OCI-LY1 (cell line): ENCODE results near the gene HLA-DPA1.

Source experiments
- H2AFZ ChIP-seq: fragments of 200-600 bp; sonication (generic), shearing (Covaris generic); 2 replicates; pipeline ENCODE4 v1.6.0; 2014; ENCODE audit warnings: antibody characterized with exemption, mild to moderate bottlenecking, low read length
- H3F3A ChIP-seq: fragments of 200-600 bp; sonication (generic), shearing (Covaris generic); 2 replicates; pipeline ENCODE4 v1.6.0; 2014; ENCODE audit warnings: mild to moderate bottlenecking, antibody characterized with exemption, low read length, moderate library complexity; ENCODE audit not compliant: insufficient read depth
- H3K27ac ChIP-seq: fragments of 200-600 bp; sonication (generic); 2 replicates; pipeline ENCODE4 v1.5.1; 2014; ENCODE audit warnings: low read length, mixed run types, mild to moderate bottlenecking, low read depth; ENCODE audit not compliant: poor library complexity, severe bottlenecking
- H3K27me3 ChIP-seq: fragments of 200-600 bp; sonication (generic); 2 replicates; pipeline ENCODE4 v1.6.0; 2014; ENCODE audit warnings: antibody characterized with exemption, mild to moderate bottlenecking, low read length, moderate library complexity; ENCODE audit not compliant: insufficient read depth
- H3K36me3 ChIP-seq: fragments of 200-600 bp; sonication (generic); 2 replicates; pipeline ENCODE4 v1.6.1; 2014; ENCODE audit warnings: mild to moderate bottlenecking, antibody characterized with exemption, low read length, moderate library complexity, mixed read lengths; ENCODE audit not compliant: insufficient read depth
- H3K4me1 ChIP-seq: fragments of 200-600 bp; sonication (generic); 2 replicates; pipeline ENCODE4 v1.5.1; 2014; ENCODE audit warnings: mild to moderate bottlenecking, low read length, moderate library complexity; ENCODE audit not compliant: insufficient read depth, severe bottlenecking
- H3K4me2 ChIP-seq: fragments of 200-600 bp; sonication (generic), shearing (Covaris generic); 2 replicates; pipeline ENCODE4 v1.6.1; 2014; ENCODE audit warnings: low read length
- H3K4me3 ChIP-seq: fragments of 200-600 bp; sonication (generic); 2 replicates; pipeline ENCODE4 v1.5.1; 2014; ENCODE audit warnings: low read length, low read depth, mild to moderate bottlenecking, mixed read lengths; ENCODE audit not compliant: poor library complexity, severe bottlenecking
- H3K79me2 ChIP-seq: fragments of 200-600 bp; shearing (Covaris generic); 2 replicates; pipeline ENCODE4 v1.6.1; 2016; ENCODE audit warnings: mixed run types, low read length, mixed read lengths; ENCODE audit not compliant: insufficient read depth
- H3K9ac ChIP-seq: fragments of 200-600 bp; sonication (generic), shearing (Covaris generic); 2 replicates; pipeline ENCODE4 v1.6.1; 2014; ENCODE audit warnings: mild to moderate bottlenecking, low read length, mixed read lengths
- H3K9me2 ChIP-seq: fragments of 200-600 bp; sonication (generic), shearing (Covaris generic); 2 replicates; pipeline ENCODE4 v1.6.1; 2014; ENCODE audit warnings: low read depth, mild to moderate bottlenecking, low read length, mixed read lengths
- H3K9me3 ChIP-seq: fragments of 200-600 bp; shearing (Covaris generic); 2 replicates; pipeline ENCODE4 v1.6.1; 2014; ENCODE audit warnings: low read length, mixed read lengths
- H4K20me1 ChIP-seq: fragments of 200-600 bp; sonication (generic), shearing (Covaris generic); 2 replicates; pipeline ENCODE4 v1.6.0; 2016; ENCODE audit warnings: mild to moderate bottlenecking, low read length; ENCODE audit not compliant: insufficient read depth
- EZH2 ChIP-seq: fragments of 200-600 bp; sonication (generic), shearing (Covaris generic); IDR thresholded peaks from 2 replicates; pipeline ENCODE4 v1.8.0; 2017; ENCODE audit warnings: borderline replicate concordance, mixed run types, mild to moderate bottlenecking, antibody characterized with exemption, low read length, moderate library complexity, mixed read lengths
- TF ChIP-seq, protein P1 (sequence below): fragments of 200-600 bp; sonication (generic), shearing (Covaris generic); IDR thresholded peaks from 2 replicates; pipeline ENCODE4 v1.5.1; 2017; ENCODE audit warnings: mild to moderate bottlenecking, antibody characterized with exemption, low read length, moderate library complexity, mixed read lengths

HLA-DPA1 gene

DNA sequence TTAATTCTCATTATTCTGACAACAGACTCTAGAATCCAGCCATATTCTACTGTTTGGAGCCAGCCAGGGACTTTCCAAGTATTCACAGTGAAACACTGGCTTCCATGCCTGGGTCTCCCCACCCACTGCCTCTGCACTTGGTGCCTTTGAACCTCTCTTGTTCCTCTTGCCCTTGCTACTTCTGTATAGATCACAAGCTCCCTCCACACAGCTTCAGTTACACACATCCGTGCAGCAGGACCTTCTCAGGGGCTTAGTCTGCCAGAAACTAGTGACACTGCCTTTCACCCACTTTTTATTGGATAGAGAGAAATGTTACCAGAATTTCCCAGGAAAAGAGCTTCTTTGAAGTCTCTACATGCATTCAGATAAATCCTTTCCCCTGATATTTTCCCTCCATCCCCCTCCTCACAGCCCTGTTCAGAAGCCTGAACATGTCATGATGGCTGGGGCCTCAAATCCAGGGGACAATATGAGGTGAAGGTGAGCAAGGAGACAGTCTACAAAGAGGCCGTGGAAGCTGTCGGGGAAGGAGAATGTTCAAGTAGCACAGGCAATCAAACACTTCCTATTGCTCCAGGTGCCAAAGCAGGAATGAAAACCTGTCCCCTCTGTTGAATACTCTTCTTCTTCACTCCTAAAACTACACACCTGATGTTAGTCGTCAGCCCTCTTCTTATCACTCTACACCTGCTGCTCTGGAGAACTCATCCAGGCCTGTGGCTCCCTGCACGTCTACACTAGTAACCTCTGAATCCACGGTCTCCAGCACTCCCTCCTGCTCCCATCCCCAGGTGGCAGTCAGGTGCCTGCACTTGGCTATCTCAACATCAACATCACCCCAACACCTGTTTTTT is 43.9 kb downstream of the HLA-DPA1 start:
- no peaks in the 10 kb centered on the region for H3K9me3 ChIP-seq
- H3K4me2 ChIP-seq, result no peak overlapping the region
- no peak overlapping the region for H2AFZ ChIP-seq

GRCh38 chr6:33028220-33028849 is 45.1 kb downstream of the HLA-DPA1 start:
- no peaks in the 10 kb centered on the region for H3K27me3 ChIP-seq
- no peak overlapping the region for H3K4me3 ChIP-seq
- no peak overlapping the region for H2AFZ ChIP-seq
- TF ChIP-seq EZH2, result no peak
- TF ChIP-seq, protein P1, sequence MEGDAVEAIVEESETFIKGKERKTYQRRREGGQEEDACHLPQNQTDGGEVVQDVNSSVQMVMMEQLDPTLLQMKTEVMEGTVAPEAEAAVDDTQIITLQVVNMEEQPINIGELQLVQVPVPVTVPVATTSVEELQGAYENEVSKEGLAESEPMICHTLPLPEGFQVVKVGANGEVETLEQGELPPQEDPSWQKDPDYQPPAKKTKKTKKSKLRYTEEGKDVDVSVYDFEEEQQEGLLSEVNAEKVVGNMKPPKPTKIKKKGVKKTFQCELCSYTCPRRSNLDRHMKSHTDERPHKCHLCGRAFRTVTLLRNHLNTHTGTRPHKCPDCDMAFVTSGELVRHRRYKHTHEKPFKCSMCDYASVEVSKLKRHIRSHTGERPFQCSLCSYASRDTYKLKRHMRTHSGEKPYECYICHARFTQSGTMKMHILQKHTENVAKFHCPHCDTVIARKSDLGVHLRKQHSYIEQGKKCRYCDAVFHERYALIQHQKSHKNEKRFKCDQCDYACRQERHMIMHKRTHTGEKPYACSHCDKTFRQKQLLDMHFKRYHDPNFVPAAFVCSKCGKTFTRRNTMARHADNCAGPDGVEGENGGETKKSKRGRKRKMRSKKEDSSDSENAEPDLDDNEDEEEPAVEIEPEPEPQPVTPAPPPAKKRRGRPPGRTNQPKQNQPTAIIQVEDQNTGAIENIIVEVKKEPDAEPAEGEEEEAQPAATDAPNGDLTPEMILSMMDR, result no peak
- no peak overlapping the region for H3K27ac ChIP-seq
- H3K4me2 ChIP-seq, result no peak overlapping the region
- H4K20me1 ChIP-seq, result no peaks in the 10 kb centered on the region
- H3K79me2 ChIP-seq, result no peaks in the 10 kb centered on the region
- H3K4me1 ChIP-seq, result no peaks in the 10 kb centered on the region
- H3K36me3 ChIP-seq, result no peaks in the 10 kb centered on the region; the same call in 1 of the 2 replicates
- no peak overlapping the region for H3K9ac ChIP-seq
- H3F3A ChIP-seq, result no peaks in the 10 kb centered on the region
- H3K9me3 ChIP-seq, result no peaks in the 10 kb centered on the region
- no peaks in the 10 kb centered on the region for H3K9me2 ChIP-seq

More for the DNA sequence above, 43.9 kb downstream of the HLA-DPA1 start:
- Histone ChIP-seq H3K36me3 (no peaks in the 10 kb centered on the region; the same call in 1 of the 2 replicates), H3K9me2 (no peaks in the 10 kb centered on the region), H3K27ac (no peak overlapping the region), H3F3A (no peaks in the 10 kb centered on the region), H3K27me3 (no peaks in the 10 kb centered on the region), H3K9ac (no peak overlapping the region), H3K4me3 (no peak overlapping the region), H3K79me2 (no peaks in the 10 kb centered on the region), H4K20me1 (no peaks in the 10 kb centered on the region), H3K4me1 (no peaks in the 10 kb centered on the region)
- TF ChIP-seq, protein P1, result no peak
- TF ChIP-seq EZH2, result no peak

DNA sequence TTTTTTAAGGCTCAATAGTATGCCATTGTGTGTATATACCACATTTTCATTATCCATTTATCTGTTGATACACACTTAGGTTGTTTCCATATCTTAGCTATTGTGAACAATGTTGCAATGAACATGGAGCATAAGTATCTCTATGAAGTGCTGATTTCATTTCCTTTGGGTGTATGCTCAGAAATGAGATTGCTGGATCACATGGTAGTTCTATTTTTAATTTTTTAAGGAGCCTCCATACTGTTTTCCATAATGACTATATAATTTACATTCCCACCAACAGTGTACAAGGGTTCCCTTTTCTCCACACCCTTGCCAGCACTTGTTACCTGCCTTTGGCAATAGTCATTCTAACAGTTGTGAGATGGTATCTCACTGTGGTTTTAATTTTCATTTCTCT is 48.9 kb downstream of the HLA-DPA1 start:
- no peak overlapping the region for H2AFZ ChIP-seq
- TF ChIP-seq, protein P1, result no peak
- no peak for TF ChIP-seq EZH2
- no peaks in the 10 kb centered on the region for H3K9me2 ChIP-seq
- no peaks in the 10 kb centered on the region for H4K20me1 ChIP-seq
- H3K4me1 ChIP-seq, result no peaks in the 10 kb centered on the region
- H3K27ac ChIP-seq, result no peak overlapping the region
- H3K27me3 ChIP-seq, result no peaks in the 10 kb centered on the region
- no peaks in the 10 kb centered on the region for H3K79me2 ChIP-seq
- no peaks in the 10 kb centered on the region for H3K9me3 ChIP-seq
- H3K4me2 ChIP-seq, result no peak overlapping the region
- H3K4me3 ChIP-seq, result no peak overlapping the region
- H3K36me3 ChIP-seq, result no peaks in the 10 kb centered on the region; the same call in 1 of the 2 replicates
- H3K9ac ChIP-seq, result no peak overlapping the region
- no peaks in the 10 kb centered on the region for H3F3A ChIP-seq
